Activated naive CD4-positive, alpha-beta T cell treated with anti-CD3 and anti-CD28 coated beads, Interleukin-2, amount 10 ng/mL, durations not matched to agents 7 days and 5 days (primary cell): Measurements from ENCODE around the gene SLC5A12.

Experiments used
- CTCF ChIA-PET: fragments of 350-600 bp; sonication (Branson Sonifier 250); formaldehyde crosslinking; loops from one replicate; lab custom pipeline; 2021; ENCODE audit warnings: antibody characterized with exemption; lab: Charles Lee
- DNase-seq: peaks from one replicate; pipeline ENCODE4 v3.0.0-alpha.2; 2020
- H3K27ac Mint-ChIP-seq: one replicate; pipeline ENCODE4 v1.8.0; 2021; ENCODE audit warnings: mild to moderate bottlenecking, moderate library complexity, mixed read lengths
- H3K27me3 Mint-ChIP-seq: one replicate; pipeline ENCODE4 v1.8.0; 2021; ENCODE audit warnings: mild to moderate bottlenecking, mixed read lengths
- H3K36me3 Mint-ChIP-seq: one replicate; pipeline ENCODE4 v1.8.0; 2021; ENCODE audit warnings: mixed read lengths
- H3K4me1 Mint-ChIP-seq: one replicate; pipeline ENCODE4 v1.8.0; 2021; ENCODE audit warnings: mixed read lengths
- H3K4me3 Mint-ChIP-seq: one replicate; pipeline ENCODE4 v1.8.0; 2021; ENCODE audit warnings: mild to moderate bottlenecking, moderate library complexity, mixed read lengths
- H3K9me3 Mint-ChIP-seq: one replicate; pipeline ENCODE4 v1.8.0; 2021; ENCODE audit warnings: mixed read lengths

Gene SLC5A12, protein sequence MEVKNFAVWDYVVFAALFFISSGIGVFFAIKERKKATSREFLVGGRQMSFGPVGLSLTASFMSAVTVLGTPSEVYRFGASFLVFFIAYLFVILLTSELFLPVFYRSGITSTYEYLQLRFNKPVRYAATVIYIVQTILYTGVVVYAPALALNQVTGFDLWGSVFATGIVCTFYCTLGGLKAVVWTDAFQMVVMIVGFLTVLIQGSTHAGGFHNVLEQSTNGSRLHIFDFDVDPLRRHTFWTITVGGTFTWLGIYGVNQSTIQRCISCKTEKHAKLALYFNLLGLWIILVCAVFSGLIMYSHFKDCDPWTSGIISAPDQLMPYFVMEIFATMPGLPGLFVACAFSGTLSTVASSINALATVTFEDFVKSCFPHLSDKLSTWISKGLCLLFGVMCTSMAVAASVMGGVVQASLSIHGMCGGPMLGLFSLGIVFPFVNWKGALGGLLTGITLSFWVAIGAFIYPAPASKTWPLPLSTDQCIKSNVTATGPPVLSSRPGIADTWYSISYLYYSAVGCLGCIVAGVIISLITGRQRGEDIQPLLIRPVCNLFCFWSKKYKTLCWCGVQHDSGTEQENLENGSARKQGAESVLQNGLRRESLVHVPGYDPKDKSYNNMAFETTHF

DNA sequence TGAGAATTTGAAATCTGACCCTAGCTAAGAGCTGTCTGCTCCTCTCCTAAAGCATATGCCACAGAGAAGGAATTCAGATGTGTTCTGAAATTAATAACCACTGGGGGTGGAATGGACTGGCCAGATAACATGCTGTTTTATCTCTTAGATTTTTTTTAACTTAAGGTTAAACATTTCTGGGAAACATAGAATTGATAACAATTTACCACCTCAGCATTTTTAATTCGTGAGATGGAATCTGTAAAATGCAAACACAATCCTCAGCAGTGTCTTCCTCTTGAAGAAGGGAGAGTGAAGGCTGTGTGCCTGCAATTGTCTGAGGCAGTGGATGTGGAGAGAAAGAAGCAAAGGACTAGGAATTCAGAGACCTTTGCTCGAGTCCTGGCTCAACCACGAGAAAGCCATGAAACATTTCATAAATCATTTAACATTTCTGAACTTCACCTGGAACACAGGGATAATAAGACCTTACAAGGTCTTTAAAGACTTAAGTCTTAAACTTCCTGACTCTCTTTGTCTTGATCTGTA lies at the start of gene SLC5A12:
TSS of gene SLC5A12 (minus strand) at position 113 of the 528 bp plus-strand sequence. CDS start 346 bp downstream, outside the sequence.
- CTCF ChIA-PET: no interaction called here
- no peak for DNase-seq
- Mint-ChIP-seq H3K9me3 (peaks cover 5% of the 10 kb centered on the region), H3K27ac (no peak within 1 kb of the TSS), H3K4me1 (no peaks in the 10 kb centered on the region), H3K27me3 (no peaks in the 10 kb centered on the region), H3K4me3 (no peak within 1 kb of the TSS), H3K36me3 (no peaks in the 10 kb centered on the region)

DNA sequence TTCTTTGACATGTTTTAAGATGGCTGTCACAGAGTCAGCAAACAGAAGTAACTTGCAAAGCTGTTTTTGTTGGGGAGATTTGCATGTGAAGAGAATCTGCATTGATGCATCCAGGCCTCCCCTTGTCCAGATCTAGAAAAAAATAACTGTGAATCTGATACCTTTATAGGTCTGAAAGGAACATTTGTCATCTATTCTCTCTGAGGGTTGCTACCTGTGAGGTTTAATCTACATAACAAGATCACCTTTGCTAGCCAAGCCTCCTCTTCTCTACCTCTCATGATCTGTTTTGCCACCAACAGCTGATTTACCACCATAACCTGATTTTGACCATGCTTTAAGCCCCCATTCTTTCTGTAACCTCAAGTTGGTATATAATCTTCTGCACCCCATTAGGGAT lies 47.2 kb upstream of the SLC5A12 start:
- Mint-ChIP-seq H3K27ac (no peak overlapping the region), H3K4me1 (no peaks in the 10 kb centered on the region), H3K4me3 (no peak overlapping the region), H3K9me3 (peaks cover 3% of the 10 kb centered on the region), H3K27me3 (no peaks in the 10 kb centered on the region), H3K36me3 (no peaks in the 10 kb centered on the region)
- CTCF ChIA-PET: no interaction called here
- DNase-seq: no peak

DNA sequence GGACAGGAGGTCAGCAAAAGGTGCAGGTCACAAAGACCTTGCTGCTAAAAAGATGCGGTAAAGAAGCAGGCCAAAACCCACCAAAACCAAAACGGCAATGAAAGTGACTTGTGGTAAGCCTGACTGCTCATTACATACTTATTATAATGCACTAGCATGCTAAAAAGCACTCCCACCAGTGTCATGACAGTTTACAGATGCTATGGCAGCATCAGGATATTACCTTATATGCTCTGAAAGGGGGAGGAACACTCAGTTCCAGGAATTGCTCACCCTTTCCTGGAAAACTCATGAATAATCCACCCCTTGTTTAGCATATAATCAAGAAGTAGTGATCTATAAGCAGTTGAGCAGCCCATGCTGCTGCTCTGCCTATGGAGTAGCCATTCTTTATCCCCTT lies 45.2 kb upstream of the SLC5A12 start:
- DNase-seq: no peak
- no peaks in the 10 kb centered on the region for H3K36me3 Mint-ChIP-seq
- H3K4me1 Mint-ChIP-seq: no peaks in the 10 kb centered on the region
- H3K9me3 Mint-ChIP-seq: no peaks in the 10 kb centered on the region
- CTCF ChIA-PET: no interaction called here
- no peak overlapping the region for H3K27ac Mint-ChIP-seq
- H3K27me3 Mint-ChIP-seq: no peaks in the 10 kb centered on the region
- no peak overlapping the region for H3K4me3 Mint-ChIP-seq

DNA sequence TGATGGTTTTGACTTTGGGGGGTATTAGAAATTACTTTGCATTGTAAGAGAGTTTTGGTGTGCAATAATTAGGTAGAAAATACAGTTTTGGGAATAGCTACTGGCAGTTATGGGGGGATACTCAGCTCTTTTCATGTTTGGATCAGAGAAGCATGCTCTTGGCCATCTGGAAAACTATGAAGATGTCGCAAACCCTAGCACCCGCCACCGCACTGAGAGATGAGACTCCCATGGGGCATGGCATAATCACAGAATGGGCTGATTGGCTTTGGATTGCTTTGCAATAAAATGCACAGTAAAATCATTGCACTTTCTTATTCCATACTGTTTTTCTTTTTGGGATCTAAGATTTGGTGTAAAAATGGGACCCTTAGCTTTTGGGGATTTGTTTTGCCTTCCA lies 43.5 kb upstream of the SLC5A12 start:
- Mint-ChIP-seq H3K4me3 (no peak overlapping the region), H3K27ac (no peak overlapping the region), H3K9me3 (no peaks in the 10 kb centered on the region), H3K36me3 (no peaks in the 10 kb centered on the region), H3K4me1 (no peaks in the 10 kb centered on the region), H3K27me3 (no peaks in the 10 kb centered on the region)
- CTCF ChIA-PET: no interaction called here
- no peak for DNase-seq

DNA sequence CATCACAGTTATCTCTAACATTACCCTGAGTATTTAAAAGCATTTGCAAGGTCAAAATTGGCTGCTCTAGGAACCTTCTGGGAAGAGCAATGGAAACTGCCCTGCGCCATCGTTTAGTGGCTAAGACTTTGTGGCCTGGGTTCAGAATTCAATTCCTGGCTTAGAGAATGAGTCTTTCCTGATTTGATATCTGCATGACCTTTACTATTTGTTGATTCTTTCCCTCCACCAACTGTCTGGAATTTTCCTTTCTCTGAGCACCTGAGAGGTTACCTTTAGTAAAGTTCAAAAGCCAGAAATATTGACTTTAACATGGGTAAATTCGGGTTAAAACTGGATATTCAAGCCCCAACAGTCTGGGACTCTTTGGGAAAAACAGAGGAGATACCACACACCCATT lies 43.0 kb upstream of the SLC5A12 start:
- Mint-ChIP-seq H3K9me3 (no peaks in the 10 kb centered on the region), H3K27me3 (no peaks in the 10 kb centered on the region), H3K36me3 (no peaks in the 10 kb centered on the region), H3K4me3 (no peak overlapping the region), H3K4me1 (no peaks in the 10 kb centered on the region), H3K27ac (no peak overlapping the region)
- CTCF ChIA-PET: no interaction called here
- DNase-seq: no peak

DNA sequence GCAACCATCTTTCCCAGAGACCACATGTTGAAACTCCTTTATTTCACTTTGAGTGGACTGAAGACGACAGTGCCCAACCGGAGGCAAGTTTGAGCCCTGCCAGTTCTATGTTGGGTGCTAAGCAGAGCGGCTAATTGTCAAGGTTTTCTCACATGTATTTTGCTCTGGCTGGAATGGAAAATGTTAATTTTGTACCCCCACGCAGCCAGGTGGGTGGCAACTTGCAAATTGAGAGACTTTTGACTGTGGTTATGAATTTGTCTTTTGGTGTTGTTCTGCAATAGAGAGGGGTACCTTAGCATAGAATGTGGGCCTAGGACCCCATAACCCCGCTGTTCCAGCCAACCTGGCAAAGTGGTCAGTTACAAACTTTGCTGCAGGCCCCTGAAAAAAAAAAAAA lies 42.5 kb upstream of the SLC5A12 start:
- Mint-ChIP-seq H3K27me3 (no peaks in the 10 kb centered on the region), H3K27ac (no peak overlapping the region), H3K4me1 (no peaks in the 10 kb centered on the region), H3K36me3 (no peaks in the 10 kb centered on the region), H3K4me3 (no peak overlapping the region), H3K9me3 (no peaks in the 10 kb centered on the region)
- CTCF ChIA-PET: no interaction called here
- no peak for DNase-seq

DNA sequence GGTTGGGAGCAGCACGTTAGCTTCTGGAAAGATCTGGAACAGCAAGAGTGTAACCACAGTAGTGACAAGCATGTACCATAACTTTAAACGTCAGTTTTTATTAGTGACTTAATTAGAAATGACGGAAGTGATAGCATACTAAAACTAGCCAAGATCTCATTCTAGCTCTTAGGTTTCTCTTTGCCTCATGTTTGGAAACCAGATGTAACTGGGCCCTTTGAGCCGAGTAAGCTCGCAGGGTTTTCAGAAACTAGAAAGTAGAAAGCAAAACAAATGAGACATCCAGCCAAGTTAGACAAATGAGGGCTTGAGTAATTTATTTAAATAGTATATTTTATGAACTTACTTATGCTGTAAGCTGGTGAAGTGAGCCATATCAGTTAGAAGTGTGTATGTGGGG lies 40.2 kb upstream of the SLC5A12 start:
- Mint-ChIP-seq H3K4me3 (no peak overlapping the region), H3K27me3 (no peaks in the 10 kb centered on the region), H3K36me3 (no peaks in the 10 kb centered on the region)

DNA sequence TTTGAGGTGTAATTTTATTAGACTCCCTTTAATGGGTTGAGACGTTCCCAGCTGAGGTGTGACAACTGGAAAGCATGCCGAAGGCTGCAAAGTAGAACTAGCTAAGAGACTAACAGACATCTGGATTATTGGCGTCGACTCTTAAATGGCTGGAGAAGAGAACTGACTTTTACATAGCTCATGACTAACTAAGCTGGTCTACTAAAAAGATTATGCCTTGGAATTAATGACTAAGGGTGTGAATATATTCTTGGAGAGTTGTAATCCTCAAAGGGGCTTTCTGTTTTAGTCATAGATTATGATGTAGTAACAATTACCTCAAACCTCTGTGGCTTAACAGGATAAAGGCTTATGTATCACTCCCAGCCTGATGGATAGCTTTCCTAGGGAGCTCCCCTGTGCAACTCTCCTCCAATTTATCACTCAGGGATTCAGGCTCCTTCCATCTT lies 39.5 kb upstream of the SLC5A12 start:
- no peaks in the 10 kb centered on the region for H3K4me1 Mint-ChIP-seq
- CTCF ChIA-PET: no interaction called here
- no peak overlapping the region for H3K4me3 Mint-ChIP-seq
- H3K27me3 Mint-ChIP-seq: no peaks in the 10 kb centered on the region
- H3K27ac Mint-ChIP-seq: no peak overlapping the region
- no peaks in the 10 kb centered on the region for H3K9me3 Mint-ChIP-seq
- DNase-seq: no peak
- H3K36me3 Mint-ChIP-seq: no peaks in the 10 kb centered on the region

More for the DNA sequence above, 40.2 kb upstream of the SLC5A12 start:
- DNase-seq: no peak
- CTCF ChIA-PET: no interaction called here
- Mint-ChIP-seq H3K9me3 (no peaks in the 10 kb centered on the region), H3K27ac (no peak overlapping the region), H3K4me1 (no peaks in the 10 kb centered on the region)

DNA sequence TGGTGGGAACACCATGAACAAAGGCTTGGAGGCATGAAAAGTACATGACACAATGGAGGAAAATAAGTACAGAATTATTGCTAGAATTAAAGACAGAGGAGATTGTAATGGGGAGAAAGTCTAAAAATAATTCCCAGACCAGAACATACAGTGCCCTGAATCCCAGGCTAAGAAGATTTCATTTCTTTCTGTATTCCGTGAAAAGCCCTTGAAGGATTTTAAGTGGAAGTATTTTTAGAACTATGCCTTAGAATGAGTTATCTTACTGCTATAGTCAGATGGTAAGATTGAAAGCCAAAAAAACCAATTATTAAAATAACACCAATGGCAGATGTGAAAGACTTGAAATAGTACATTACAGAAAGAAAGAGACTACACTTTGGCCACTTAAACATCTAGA lies 36.1 kb upstream of the SLC5A12 start:
- CTCF ChIA-PET: no interaction called here
- Mint-ChIP-seq H3K9me3 (no peaks in the 10 kb centered on the region), H3K4me1 (no peaks in the 10 kb centered on the region), H3K27me3 (no peaks in the 10 kb centered on the region), H3K36me3 (no peaks in the 10 kb centered on the region), H3K4me3 (no peak overlapping the region), H3K27ac (no peak overlapping the region)
- DNase-seq: no peak

DNA sequence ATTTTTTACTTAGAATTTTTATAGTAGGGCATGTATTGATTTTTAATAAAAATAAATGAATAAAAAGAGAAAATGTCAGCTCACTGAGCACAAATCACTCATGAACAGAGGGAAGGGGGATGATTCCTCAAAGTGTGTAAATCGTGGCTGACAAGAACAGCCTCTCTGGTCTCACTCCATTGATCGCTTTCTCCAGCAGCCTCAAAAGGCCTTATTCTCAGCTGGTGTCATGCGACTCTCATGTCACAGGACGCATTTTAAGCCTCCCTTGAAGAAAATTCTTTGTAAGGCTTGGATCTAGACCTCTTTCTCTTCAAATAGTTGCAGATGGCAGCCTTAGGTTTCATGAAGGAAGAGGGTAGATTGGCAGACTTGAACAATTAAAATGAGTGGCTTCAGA lies 33.9 kb upstream of the SLC5A12 start:
- CTCF ChIA-PET: no interaction called here
- Mint-ChIP-seq H3K27me3 (no peaks in the 10 kb centered on the region), H3K4me3 (no peak overlapping the region)

DNA sequence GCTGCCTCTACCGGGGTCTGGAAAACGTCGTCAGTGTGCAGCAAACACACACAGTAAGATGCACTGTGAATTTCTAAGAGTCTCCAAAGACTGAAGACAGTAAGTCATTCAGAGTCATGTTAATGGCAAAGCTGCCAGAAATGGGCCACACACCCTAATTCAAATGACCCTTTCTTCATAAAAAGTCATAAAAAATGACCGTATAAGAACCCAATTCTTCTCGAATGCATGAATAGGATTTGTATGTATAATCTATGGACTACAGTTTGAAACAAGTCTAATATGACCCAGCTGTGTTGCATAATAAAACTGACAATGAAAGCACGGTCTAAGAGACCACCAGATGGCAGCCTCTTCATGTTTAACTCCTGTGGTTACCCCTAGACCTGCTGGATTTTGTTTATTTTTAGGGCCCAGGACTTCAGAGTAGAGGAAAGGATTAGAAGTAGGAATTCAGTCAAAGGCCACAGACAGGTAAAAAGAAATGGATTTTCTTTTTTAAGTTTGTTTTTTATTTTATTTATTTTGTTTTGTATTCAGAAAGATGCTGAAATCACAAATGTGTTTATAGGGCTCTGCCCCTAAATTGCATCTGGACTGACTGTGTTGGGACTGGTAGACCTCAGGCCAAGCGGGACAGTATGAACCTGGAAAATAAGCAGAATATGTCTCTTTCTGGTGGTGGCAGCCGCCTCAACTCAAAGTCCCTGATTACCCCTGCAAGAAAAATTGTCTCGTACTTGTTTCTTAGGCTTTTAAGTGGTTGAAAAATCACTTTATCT lies 32.1 kb upstream of the SLC5A12 start:
- H3K4me1 Mint-ChIP-seq: no peaks in the 10 kb centered on the region
- CTCF ChIA-PET: no interaction called here
- H3K27ac Mint-ChIP-seq: no peak overlapping the region

More for the DNA sequence above, 33.9 kb upstream of the SLC5A12 start:
- Mint-ChIP-seq H3K9me3 (no peaks in the 10 kb centered on the region), H3K4me1 (no peaks in the 10 kb centered on the region), H3K27ac (no peak overlapping the region), H3K36me3 (no peaks in the 10 kb centered on the region)
- DNase-seq: no peak

DNA sequence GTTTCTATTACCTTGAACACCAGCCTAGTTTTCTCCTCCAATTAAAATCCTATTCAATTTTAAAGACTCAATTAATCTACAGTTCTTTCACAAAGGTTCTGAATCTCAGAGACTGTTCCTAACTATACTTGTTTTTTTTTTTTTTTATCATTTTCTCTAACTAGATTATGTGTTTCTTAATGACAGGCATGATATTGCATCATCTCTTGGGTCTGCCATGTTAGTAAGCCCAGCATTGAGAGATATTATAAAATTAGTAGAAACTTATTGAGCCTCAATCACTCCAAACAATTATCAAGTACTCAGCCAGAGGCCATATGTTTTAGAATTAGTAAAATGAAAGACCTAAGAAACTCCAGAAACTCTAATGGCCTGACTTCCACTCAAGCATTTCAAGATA lies 28.1 kb upstream of the SLC5A12 start:
- CTCF ChIA-PET: no interaction called here
- H3K27me3 Mint-ChIP-seq: no peaks in the 10 kb centered on the region
- no peak for DNase-seq
- H3K27ac Mint-ChIP-seq: no peak overlapping the region
- H3K4me1 Mint-ChIP-seq: no peaks in the 10 kb centered on the region
- no peaks in the 10 kb centered on the region for H3K36me3 Mint-ChIP-seq
- no peaks in the 10 kb centered on the region for H3K9me3 Mint-ChIP-seq
- no peak overlapping the region for H3K4me3 Mint-ChIP-seq

More for the DNA sequence above, 32.1 kb upstream of the SLC5A12 start:
- Mint-ChIP-seq H3K4me3 (no peak overlapping the region), H3K36me3 (no peaks in the 10 kb centered on the region), H3K9me3 (no peaks in the 10 kb centered on the region), H3K27me3 (no peaks in the 10 kb centered on the region)
- DNase-seq: no peak

DNA sequence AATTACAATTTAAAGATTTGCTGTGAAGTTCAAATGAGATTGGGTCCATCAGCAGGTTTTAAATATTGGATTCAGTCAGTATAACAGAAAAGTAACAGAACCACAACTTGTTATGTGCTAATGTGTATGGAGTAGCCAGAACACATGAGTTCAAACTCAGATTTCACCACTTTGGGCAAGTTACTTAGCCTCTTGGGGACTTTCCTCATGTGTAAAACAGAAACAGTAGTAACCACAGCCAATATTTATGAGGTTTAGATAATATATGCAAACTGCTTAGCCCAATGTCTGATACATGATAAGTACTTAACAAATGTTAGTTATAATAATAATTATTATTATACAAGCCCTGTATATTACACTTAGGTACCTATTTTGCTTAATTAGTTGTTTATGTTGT lies 21.8 kb upstream of the SLC5A12 start:
- Mint-ChIP-seq H3K27me3 (no peaks in the 10 kb centered on the region), H3K27ac (no peak overlapping the region), H3K4me3 (no peak overlapping the region), H3K36me3 (no peaks in the 10 kb centered on the region), H3K4me1 (no peaks in the 10 kb centered on the region), H3K9me3 (no peaks in the 10 kb centered on the region)
- CTCF ChIA-PET: no interaction called here
- DNase-seq: no peak

DNA sequence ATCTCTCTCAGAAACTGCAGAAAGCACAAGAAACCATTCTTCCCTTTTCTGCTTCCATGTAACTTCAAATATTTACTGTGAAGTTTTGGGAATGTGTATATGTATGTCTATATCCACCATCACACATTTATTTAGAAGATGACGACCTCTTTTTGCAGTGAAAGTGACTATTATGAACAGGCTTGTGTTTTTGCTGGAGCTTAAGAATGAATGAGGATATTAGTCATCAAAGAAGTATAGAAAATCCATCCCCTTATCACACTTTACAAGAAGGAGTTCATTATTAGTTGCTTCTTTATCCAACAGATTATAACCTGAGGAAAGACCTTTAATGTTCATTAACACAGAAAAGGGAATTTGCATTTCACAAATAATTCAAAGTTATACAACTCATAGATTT lies 21.1 kb upstream of the SLC5A12 start:
- H3K27me3 Mint-ChIP-seq: no peaks in the 10 kb centered on the region
- no peaks in the 10 kb centered on the region for H3K4me1 Mint-ChIP-seq
- CTCF ChIA-PET: no interaction called here
- no peak overlapping the region for H3K27ac Mint-ChIP-seq
- no peaks in the 10 kb centered on the region for H3K9me3 Mint-ChIP-seq
- H3K36me3 Mint-ChIP-seq: no peaks in the 10 kb centered on the region
- no peak overlapping the region for H3K4me3 Mint-ChIP-seq
- no peak for DNase-seq
